Measurements from ENCODE around the gene GALNT2.
A peak's percentile ranks its signal among the peaks of the same experiment; 100 is the strongest.

The GALNT2 gene

GRCh38 chr1:230171356-230172015 is 104.4 kb downstream of the GALNT2 start:
- no peak for TF ChIP-seq ZNF274 (IDR thresholded peaks at IDR 0.05; ENCODE audit: low read depth, low read length)
- no peak overlapping the region for H3K4me3 ChIP-seq (ENCODE audit: low read length)

DNA sequence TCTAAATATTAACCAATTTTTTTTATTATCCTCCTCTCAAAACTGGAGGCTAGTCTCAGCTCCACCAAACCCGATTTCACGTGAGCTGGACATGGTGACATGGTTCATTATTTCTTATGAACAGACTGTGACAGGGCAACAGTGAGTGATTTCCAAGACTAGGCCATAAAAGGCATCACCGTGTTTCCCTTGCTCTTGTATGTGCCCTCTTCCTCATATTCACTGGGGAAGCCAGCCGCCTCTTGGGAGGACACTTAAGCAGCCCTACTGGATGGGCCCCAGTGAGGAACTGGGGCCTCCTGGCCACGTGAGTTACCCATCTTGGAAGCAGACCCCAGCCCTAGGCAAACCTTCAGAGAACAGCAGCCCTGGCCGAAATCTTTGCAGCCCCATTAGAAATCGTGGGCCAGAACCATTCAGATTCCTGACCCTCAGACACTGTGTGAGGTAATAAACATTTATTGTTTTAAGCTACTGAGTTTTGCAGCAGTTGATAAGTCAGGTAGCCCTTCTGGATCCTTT is 105.0 kb downstream of the GALNT2 start:
- no peak for TF ChIP-seq ZNF274 (IDR thresholded peaks at IDR 0.05; ENCODE audit: low read depth, low read length)
- no peak overlapping the region for H3K4me3 ChIP-seq (ENCODE audit: low read length)

DNA sequence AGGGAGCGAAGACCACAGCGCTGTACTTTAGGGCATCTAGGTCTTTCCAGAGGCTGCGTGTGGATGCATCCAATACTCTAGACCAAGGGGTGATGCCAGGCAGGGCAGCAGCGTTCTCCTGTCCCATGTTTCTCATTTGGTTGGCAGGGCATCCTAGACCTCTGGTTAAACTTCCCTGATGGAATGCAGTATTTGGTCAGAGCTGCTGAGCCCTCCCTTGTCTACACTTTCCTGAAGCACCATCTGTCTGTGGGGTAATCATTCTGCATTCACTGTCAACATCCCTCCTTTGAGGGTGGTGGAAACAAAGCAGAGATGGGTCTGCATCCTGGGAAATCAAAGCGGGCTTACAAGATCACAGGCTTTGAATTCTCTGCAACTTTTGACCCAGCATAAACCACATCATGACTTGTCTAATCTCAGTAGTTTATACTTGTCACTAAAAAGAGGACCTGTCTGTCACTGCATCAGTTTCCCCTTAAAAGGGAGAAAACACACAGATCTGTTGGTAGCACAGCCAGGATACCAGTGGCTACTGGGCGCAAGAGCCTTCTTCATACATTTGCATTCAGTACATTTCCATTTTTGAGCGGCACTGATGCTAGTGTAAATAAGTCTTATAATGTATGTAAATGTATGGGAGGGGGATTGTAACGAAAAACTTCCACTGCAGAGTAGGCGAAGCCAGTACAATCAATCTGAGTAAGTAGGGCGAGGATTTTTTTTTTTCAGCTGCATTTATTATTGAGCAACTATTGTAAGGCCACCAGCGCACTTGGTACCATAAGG is 106.3 kb downstream of the GALNT2 start:
- H3K4me3 ChIP-seq (ENCODE audit: low read length), result no peak overlapping the region
- TF ChIP-seq ZNF274 (IDR thresholded peaks at IDR 0.05; ENCODE audit: low read depth, low read length), result no peak

- H3K4me3 ChIP-seq (ENCODE audit: low read length), result no peak overlapping the region
- TF ChIP-seq ZNF274 (IDR thresholded peaks at IDR 0.05; ENCODE audit: low read depth, low read length), result no peak
Measured at GRCh38 chr1:230174041-230174440, 107.0 kb downstream of the GALNT2 start.

GRCh38 chr1:230174471-230175162 is 107.6 kb downstream of the GALNT2 start:
- H3K4me3 ChIP-seq (ENCODE audit: low read length), result no peak overlapping the region
- no peak for TF ChIP-seq ZNF274 (IDR thresholded peaks at IDR 0.05; ENCODE audit: low read depth, low read length)

DNA sequence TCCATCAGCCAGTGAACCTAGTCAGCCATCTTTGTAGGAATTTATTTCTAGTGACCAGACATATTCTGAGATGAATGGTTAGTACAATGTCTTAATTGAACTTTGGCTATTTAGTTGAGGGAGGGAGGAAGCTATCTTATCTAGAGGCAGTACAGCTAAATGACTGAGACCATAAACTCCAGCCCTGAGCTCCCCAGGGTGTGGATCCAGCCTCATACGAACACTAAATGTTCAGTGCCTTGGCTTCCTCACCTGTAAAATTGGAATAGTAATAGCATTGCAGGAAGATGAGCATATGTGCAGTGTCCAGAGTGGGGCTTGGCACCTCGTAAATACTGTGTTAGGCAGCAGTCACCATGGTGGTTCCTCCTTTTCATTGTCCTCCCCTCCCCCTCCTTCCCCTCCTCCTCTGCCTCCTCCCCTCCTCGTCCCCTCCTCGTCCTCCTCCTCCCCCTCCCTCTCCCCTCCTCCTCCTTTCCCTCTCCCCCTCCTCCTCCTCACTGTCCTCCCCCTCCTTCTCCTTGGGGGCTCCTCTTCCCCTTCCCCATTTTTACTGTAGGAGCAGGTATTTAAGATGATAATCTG is 108.2 kb downstream of the GALNT2 start:
- no peak for TF ChIP-seq ZNF274 (IDR thresholded peaks at IDR 0.05; ENCODE audit: low read depth, low read length)
- H3K4me3 ChIP-seq (ENCODE audit: low read length), result no peak overlapping the region

- no peak for TF ChIP-seq ZNF274 (IDR thresholded peaks at IDR 0.05; ENCODE audit: low read depth, low read length)
- H3K4me3 ChIP-seq (ENCODE audit: low read length), result no peak overlapping the region
Measured at GRCh38 chr1:230175839-230176238, 108.8 kb downstream of the GALNT2 start.

- no peak for TF ChIP-seq ZNF274 (IDR thresholded peaks at IDR 0.05; ENCODE audit: low read depth, low read length)
Measured at GRCh38 chr1:230176326-230176725, 109.3 kb downstream of the GALNT2 start.

DNA sequence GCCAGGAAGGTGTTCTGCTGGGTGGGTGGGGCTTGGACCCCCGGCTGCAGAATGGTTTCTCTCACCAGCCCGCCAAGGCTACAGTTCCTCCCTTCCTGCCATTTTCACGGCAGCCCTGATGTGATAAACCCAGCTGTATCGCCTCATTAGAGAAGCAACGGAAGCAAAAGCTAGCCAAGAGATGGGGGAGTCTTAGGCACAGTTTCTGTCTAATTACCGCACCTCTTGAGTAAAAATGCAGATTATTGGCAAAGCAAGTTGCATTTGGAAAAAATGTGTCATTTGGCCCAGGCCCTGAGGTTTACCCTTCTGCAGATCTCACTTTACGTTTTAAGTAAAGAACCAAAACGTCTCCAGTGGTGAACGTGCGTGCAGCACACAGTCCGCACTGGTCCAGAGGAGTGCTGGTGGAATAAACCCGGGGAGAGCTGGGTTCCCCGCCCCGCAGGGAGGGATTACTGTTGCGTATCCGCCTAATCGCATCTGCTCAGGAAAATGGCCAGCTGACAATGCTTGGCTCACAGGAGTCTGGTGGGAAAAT is 109.9 kb downstream of the GALNT2 start:
- TF ChIP-seq ZNF274 (IDR thresholded peaks at IDR 0.05; ENCODE audit: low read depth, low read length), result no peak
- 0 out of 2 replicates have a peak overlapping the region, but pooled peaks have one; percentile 38 for H3K4me3 ChIP-seq (ENCODE audit: low read length)

More at GRCh38 chr1:230176326-230176725, 109.3 kb downstream of the GALNT2 start:
- H3K4me3 ChIP-seq (ENCODE audit: low read length), result no peak overlapping the region

GRCh38 chr1:230179249-230179648 is 112.2 kb downstream of the GALNT2 start:
- no peak overlapping the region for H3K4me3 ChIP-seq (ENCODE audit: low read length)
- TF ChIP-seq ZNF274 (IDR thresholded peaks at IDR 0.05; ENCODE audit: low read depth, low read length), result no peak

- no peak for TF ChIP-seq ZNF274 (IDR thresholded peaks at IDR 0.05; ENCODE audit: low read depth, low read length)
- no peak overlapping the region for H3K4me3 ChIP-seq (ENCODE audit: low read length)
Measured at GRCh38 chr1:230185076-230186001, 118.3 kb downstream of the GALNT2 start.

GRCh38 chr1:230186003-230186863 is 119.2 kb downstream of the GALNT2 start:
- no peak overlapping the region for H3K4me3 ChIP-seq (ENCODE audit: low read length)
- TF ChIP-seq ZNF274 (IDR thresholded peaks at IDR 0.05; ENCODE audit: low read depth, low read length), result no peak

Measured in GM08714 (cell line).